ENCODE results near the gene YTHDF2.

The YTHDF2 gene

GRCh38 chr1:28819020-28819419 is 82.3 kb downstream of the YTHDF2 start:
- Histone ChIP-seq H3K9me3 (ENCODE audit: severe bottlenecking) (no peaks in the 10 kb centered on the region), H3K27me3 (ENCODE audit: insufficient read depth, poor library complexity, severe bottlenecking) (peaks cover 18% of the 10 kb centered on the region), H3K27ac (ENCODE audit: poor library complexity, severe bottlenecking) (no peak overlapping the region), H3K4me3 (ENCODE audit: severe bottlenecking) (no peak overlapping the region), H3K4me1 (ENCODE audit: insufficient read depth, poor library complexity, severe bottlenecking) (no peaks in the 10 kb centered on the region), H3K36me3 (ENCODE audit: low read depth) (no peaks in the 10 kb centered on the region)
- DNase-seq (ENCODE audit: low spot score) (no peak), ATAC-seq (ENCODE audit: low read depth) (no peak)
- no peak for TF ChIP-seq CTCF (IDR thresholded peaks at IDR 0.05; ENCODE audit: poor library complexity, severe bottlenecking)

All from RWPE2 (cell line).